WERI-Rb-1 (cell line): Measurements from ENCODE around the gene ALDH4A1.

Experiments used
- DNase-seq: peaks from one replicate; pipeline ENCODE4 v3.0.0-alpha.2; 2020
- H3K27ac ChIP-seq: fragments of 250-450 bp; sonication (Bioruptor Pico); 2 replicates; pipeline ENCODE4 v1.5.1; 2020; ENCODE audit warnings: mild to moderate bottlenecking, moderate library complexity
- H3K27me3 ChIP-seq: fragments of 250-450 bp; sonication (Bioruptor Pico); 2 replicates; pipeline ENCODE4 v1.5.1; 2021; ENCODE audit warnings: mild to moderate bottlenecking, low read depth, moderate library complexity; ENCODE audit not compliant: insufficient read depth, severe bottlenecking
- H3K36me3 ChIP-seq: fragments of 250-450 bp; sonication (Bioruptor Pico); 2 replicates; pipeline ENCODE4 v1.5.1; 2020; ENCODE audit warnings: mild to moderate bottlenecking, moderate library complexity
- H3K4me3 ChIP-seq: 2 replicates; pipeline ENCODE4 v1.5.1; 2011; ENCODE audit warnings: low read depth, mild to moderate bottlenecking, control low read depth, low read length
- H3K9me3 ChIP-seq: fragments of 250-450 bp; sonication (Bioruptor Pico); 2 replicates; pipeline ENCODE4 v1.5.1; 2021; ENCODE audit warnings: mild to moderate bottlenecking, moderate library complexity; ENCODE audit not compliant: severe bottlenecking
- CTCF ChIP-seq: IDR thresholded peaks from 2 replicates; pipeline ENCODE4 v1.5.1; 2011; ENCODE audit warnings: low read depth, mild to moderate bottlenecking, control low read depth, inconsistent platforms, low read length

ALDH4A1 gene

GRCh38 chr1:18881642-18882431 is 20.5 kb downstream of the ALDH4A1 start:
- DNase-seq, result no peak
- Histone ChIP-seq H3K36me3 (no peaks in the 10 kb centered on the region), H3K9me3 (no peaks in the 10 kb centered on the region), H3K4me3 (no peak overlapping the region), H3K27me3 (no peaks in the 10 kb centered on the region), H3K27ac (no peak overlapping the region)
- TF ChIP-seq CTCF, result no peak

- Histone ChIP-seq H3K27ac (no peak overlapping the region), H3K9me3 (no peaks in the 10 kb centered on the region), H3K27me3 (no peaks in the 10 kb centered on the region), H3K4me3 (no peak overlapping the region), H3K36me3 (no peaks in the 10 kb centered on the region)
- no peak for DNase-seq
- no peak for TF ChIP-seq CTCF
Observed at GRCh38 chr1:18881164-18881563, 21.2 kb downstream of the ALDH4A1 start.

GRCh38 chr1:18880585-18880984 is 21.8 kb downstream of the ALDH4A1 start:
- Histone ChIP-seq H3K9me3 (no peaks in the 10 kb centered on the region), H3K4me3 (no peak overlapping the region), H3K27me3 (no peaks in the 10 kb centered on the region), H3K36me3 (no peaks in the 10 kb centered on the region), H3K27ac (no peak overlapping the region)
- no peak for TF ChIP-seq CTCF
- no peak for DNase-seq

- no peak for TF ChIP-seq CTCF
- DNase-seq, result peak; percentile 66
- Histone ChIP-seq H3K36me3 (no peaks in the 10 kb centered on the region), H3K4me3 (no peak overlapping the region), H3K27me3 (no peaks in the 10 kb centered on the region), H3K9me3 (no peaks in the 10 kb centered on the region), H3K27ac (no peak overlapping the region)
Observed at GRCh38 chr1:18879791-18880309, 22.5 kb downstream of the ALDH4A1 start.

GRCh38 chr1:18879215-18879790 is 23.1 kb downstream of the ALDH4A1 start:
- Histone ChIP-seq H3K36me3 (no peaks in the 10 kb centered on the region), H3K27ac (no peak overlapping the region), H3K4me3 (no peak overlapping the region), H3K9me3 (no peaks in the 10 kb centered on the region), H3K27me3 (no peaks in the 10 kb centered on the region)
- TF ChIP-seq CTCF, result no peak
- no peak for DNase-seq
